GM18868 (cell line): ENCODE results near the gene PBX1.

Source experiments
- ATAC-seq: cut with Tn5 transposase; IDR thresholded peaks from one replicate; pipeline ENCODE4 v1.9.1; 2021; ENCODE audit warnings: mild to moderate bottlenecking, moderate library complexity; ENCODE audit not compliant: unreplicated experiment

PBX1 gene

GRCh38 chr1:164846731-164847691 lies 288.0 kb downstream of the PBX1 start:
- ATAC-seq, result no peak

DNA sequence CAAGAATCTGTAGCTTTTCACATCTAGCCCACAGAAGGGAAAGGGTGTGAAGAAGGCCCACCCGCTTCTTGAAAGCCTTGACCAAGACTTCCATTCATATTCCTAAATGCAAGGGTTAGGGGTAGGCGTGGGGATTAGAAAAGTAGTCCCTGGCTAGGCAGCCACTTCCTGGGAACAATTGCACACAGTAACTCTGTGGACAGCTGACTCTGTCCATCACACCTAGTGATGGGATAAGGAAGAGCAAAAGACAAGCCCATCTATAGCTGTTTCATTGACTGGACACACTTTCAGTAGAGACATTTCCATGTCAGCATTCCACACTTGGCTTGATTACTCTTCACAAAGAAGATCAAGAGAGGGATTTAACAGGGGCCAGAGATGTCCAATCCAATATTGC lies 294.2 kb downstream of the PBX1 start:
- no peak for ATAC-seq

GRCh38 chr1:164855716-164856329 lies 296.8 kb downstream of the PBX1 start:
- no peak for ATAC-seq

GRCh38 chr1:164856381-164856780 lies 297.4 kb downstream of the PBX1 start:
- no peak for ATAC-seq

DNA sequence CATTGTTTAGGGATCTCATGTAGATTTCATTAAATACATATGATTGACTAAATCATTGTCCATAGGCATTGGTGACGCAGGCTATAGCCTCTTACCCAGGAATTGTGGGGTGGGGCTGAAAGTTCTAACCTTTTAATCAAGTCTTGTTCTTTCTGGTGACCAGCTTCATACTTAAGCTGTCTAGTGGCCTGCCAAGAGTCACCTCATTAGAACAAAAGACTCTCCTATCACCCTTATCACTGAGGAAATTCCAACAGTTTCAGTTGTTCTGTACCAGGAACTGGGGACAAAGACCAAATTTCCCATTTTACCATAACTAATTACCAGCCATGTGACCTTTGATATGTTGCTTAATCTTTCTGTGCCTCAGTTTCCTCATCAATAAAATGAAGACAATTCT lies 298.5 kb downstream of the PBX1 start:
- no peak for ATAC-seq

DNA sequence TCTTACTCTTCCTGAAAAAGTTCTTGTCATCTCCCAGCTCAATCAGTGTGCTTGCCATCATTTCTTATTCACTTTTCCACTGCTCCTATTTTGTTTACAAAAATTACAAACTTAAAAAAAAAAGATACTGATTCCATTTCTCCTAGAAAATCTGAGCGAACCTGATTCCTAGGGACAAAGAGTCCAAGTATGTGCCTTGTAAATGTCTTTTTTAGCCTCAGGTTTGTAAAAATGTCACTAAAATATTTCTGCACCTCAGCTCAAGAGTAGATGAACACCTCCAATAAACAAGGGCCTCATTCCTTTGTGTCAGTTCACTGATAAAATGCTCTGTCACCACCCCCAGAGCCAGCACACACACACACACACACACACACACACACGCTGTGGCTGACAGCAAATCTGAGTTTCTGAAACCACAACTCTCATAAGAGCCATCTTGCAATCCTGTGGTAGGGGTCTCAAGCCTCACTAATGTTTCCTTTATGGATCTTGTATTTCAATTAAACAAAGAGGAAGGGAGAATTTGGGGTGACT lies 299.2 kb downstream of the PBX1 start:
- ATAC-seq, result no peak

GRCh38 chr1:164861632-164862031 lies 302.6 kb downstream of the PBX1 start:
- no peak for ATAC-seq

- no peak for ATAC-seq
These were observed 304.1 kb downstream of the PBX1 start for GRCh38 chr1:164863056-164863455.

DNA sequence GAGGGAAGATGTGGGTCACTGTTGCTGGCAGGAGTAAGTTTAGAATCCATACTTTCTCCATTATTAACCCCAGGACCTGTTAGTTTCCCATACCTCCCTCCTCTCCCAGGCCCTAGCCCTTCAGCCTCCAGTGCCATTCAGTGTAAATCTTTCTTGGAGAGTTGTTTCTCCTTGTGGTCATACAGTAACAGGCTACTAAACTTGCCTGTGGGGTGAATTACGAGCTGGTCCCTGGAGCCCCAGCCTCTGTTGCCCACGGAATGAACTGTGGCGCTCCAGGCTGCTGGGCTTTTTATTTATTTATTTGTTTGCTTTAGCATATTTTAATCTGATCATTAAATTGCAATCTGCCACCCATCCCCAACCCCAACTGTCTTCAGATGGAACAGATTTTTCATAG lies 305.2 kb downstream of the PBX1 start:
- ATAC-seq, result no peak

GRCh38 chr1:164865385-164865784 lies 306.4 kb downstream of the PBX1 start:
- no peak for ATAC-seq

DNA sequence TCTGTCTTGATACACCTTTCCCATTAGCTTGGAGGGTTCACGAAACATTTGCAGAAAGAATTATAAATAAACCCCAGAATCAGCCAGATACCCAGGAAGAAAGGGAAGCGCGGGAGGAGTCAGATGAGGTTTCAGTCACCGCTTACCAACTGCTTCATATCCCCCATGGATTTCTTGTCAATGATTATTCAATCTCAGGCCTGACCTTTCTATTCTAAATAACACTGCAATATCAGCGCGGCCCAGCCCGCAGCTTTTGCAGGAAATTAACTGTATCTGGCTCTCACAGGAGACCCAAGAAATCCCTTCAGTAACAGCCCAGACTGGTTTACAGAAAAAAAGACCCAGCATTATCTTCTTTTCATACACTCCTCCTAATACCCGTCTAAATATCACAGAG lies 308.6 kb downstream of the PBX1 start:
- no peak for ATAC-seq

- no peak for ATAC-seq
These were observed 310.0 kb downstream of the PBX1 start for GRCh38 chr1:164868990-164869389.

- no peak for ATAC-seq
These were observed 316.5 kb downstream of the PBX1 start for GRCh38 chr1:164875518-164875917.

DNA sequence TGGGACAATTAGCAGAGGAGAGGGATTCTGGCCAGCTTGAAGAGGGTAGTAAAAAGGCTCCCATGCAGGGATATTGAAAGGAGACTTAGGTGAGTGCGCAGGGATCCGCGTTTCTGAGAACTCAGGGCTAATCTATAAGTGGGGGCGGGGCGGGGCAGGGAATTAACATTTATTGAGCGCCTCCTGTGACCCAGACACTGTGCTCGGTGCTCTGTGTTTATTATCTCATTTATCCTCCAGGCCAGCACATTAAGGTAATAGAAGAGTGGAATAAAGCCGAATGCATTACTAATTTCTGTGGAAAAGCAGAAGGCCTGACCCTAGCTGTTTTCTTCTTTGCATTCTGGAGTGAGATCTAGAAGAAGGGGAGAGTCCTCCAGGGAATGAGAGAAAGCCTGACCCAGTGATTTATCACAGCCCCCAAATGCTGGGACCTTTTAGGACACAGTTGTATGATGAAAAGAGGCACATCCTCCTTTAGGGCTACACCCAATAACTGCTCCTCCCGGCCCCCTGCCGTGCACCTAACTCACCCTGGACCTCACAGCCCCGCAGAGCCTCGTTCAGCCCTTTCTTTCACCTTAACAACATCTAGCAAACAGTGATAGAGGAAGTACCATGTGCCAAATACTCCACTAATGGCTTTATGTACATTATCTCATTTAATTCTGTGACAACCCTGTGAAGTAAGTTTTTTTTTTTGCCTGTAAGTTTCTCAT lies 317.6 kb downstream of the PBX1 start:
- no peak for ATAC-seq

DNA sequence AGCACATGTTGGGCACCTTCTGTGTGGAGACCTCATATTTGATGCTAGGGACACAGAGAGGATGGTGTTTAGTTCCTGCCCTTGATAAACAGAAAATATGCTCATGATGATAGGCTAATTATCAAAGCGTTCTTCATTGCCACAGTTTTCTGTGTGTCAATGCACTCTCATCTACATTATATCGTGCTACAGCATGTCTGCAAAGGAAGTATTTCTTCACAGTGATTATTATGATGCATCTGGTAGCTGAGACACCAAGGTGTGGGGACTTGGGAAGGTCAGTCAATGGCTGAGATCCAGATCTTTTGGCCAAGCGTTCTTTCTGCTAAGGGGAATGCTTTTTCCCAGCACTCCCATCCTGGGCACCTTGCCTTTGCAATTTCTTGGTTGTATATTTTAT lies 321.2 kb downstream of the PBX1 start:
- ATAC-seq, result no peak

DNA sequence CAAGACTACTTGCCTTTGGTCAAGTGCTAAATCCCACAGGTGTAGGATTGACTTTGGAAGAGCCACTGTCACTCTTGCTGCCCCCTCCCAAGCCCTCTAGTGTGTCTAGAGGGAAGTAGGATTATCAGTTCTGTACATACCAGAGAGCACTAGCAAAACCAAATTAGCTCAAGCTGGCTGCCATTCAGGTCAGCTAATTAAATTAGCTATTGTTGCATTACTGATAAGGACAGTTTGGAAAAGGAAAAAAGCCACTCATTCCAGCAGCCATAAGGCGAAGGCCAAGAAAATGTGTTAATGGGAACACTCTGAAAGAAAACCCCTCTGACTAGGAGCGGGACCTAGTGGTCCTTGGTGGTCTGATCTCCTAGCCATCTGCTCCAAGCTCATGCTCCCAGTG lies 321.7 kb downstream of the PBX1 start:
- ATAC-seq, result no peak

DNA sequence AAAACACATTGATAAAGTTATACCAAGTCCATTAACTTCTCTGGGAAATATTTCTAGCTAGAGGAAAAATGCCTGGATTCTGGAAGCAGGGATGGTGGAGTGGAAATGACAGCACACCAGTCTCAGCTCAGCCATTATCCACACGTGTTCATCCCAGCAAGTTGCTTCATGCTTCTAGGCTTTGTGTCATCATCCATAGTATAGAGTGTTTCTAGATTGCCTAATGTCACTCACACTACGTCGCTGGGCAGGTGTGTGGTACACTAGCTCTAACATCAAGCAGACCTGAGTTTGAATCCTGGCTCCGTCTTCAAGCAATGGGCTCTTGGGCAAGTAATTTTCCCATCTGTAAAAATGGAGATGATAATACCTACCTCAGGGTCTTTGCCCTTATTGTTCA lies 326.3 kb downstream of the PBX1 start:
- no peak for ATAC-seq

DNA sequence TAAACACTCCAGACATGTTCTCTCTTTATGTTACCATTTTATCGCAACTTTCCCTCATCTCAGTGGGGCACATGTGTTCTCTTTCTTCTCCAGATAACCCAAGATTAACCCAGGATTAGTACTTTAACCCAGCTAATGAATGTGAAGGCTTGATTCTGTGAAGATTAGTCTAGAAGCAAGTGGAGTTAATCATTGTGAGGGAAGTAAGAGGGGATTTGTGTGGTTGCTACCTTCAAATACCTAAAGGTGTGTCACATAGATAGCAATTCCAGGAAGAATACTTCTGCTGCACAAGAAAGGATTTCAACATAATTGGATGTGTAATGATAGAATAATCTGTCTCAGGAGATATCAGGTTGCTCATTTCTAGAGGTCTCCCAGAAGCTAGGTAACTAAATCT lies 327.1 kb downstream of the PBX1 start:
- no peak for ATAC-seq

DNA sequence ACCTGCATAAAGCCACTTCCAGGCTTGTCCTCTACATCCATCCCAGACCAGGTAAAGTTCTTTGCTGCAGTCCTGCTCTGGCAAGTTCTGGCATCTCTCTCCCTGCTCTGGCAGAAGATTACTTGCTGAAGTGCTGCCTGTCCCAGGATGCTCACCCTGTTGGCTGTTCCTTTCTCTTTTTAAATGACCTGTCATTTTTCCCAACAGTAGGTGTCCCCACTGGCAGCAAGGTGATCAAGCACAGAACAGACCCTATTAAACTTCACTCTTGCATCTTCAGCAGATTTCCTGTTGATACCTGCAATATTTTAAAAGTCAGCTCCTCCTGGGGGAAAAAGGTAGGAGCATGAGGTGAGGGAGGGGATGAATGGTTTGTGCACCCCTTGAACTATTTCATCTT lies 332.6 kb downstream of the PBX1 start:
- ATAC-seq, result no peak

DNA sequence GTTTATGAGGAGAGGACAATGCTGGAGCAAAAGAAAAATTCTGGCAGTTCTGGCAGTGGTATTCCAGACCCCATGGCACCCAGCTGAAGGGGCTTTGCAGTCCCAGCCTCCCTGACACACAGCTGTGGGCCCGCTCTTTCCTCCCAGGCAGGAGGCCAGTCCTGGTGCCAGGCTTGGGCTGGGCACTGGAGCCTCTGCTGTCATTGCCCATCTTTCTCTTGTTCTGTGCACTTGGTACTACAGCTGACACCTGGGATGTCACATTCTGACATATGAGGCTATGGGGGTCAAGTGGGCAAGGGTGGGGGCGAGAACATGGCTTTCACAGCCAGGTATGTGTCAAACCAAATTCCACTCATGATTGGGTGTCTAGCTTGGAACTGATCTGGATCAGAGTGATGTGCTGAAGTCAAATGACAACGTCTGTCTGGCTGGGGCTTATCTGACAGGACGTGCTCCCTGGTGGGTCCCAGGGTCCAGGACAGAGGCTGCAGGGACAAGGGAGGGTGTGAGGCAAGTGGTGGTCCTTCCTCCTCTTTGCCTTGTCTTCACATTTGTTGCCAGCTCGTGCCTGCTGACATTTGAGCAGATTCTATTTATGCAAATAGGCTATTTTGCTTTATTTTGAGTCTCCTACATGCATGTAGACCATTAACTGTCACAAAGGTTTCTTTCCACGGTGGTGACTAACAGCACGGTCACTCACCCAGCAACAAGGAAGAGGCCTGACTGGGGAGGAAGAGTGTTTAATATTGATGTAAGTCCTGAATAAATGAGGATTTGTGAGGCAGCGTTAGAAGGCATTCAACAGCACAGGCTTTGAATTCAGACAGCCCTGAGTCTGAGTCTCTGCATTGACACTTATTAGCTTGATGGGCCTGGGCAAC lies 336.3 kb downstream of the PBX1 start:
- no peak for ATAC-seq
